Ovary (tissue), 3 donors: ENCODE data around the gene SINHCAF.

Experiments
- EP300 ChIP-seq: sonication (generic); formaldehyde crosslinking; IDR thresholded peaks from one replicate; pipeline ENCODE4 v1.6.1; 2017; ENCODE audit warnings: antibody characterized with exemption
- POLR2A ChIP-seq: fragments of 450-650 bp; IDR thresholded peaks from one replicate; pipeline ENCODE4 v1.6.1; 2017; ENCODE audit warnings: antibody characterized with exemption, mild to moderate bottlenecking, moderate library complexity
- TF ChIP-seq, protein P1 (sequence below), 3 donors: fragments of 450-650 bp in 2 of 3; fragments of 200-600 bp in 1 of 3; IDR thresholded peaks; one replicate each; pipeline versions ENCODE4 v1.5.1 to v1.8.0; 2016 to 2022; ENCODE audit warnings: antibody characterized with exemption in 3 of 3, mild to moderate bottlenecking in 1 of 3
- donor health status: DM: no; HTN: no; CAD: no.

DNA sequence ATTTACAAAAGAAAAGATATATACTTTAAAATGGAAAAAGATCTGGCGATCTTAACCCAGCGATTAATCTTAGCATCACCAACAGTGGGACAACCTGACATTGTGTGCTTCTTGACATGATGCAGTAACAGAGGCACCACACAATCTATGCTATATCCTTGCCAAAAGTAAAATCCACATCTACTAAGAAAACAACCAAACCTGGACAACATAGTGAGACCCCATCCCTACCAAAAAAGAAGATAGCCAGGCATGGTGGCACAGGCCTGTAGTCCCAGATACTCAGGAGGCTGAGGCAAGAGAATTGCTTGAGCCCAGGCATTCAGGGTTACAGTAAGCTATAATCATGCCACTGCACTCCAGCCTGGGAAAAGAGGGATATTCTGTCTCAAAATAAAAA lies 50.5 kb downstream of the SINHCAF start:
- TF ChIP-seq, protein P1, sequence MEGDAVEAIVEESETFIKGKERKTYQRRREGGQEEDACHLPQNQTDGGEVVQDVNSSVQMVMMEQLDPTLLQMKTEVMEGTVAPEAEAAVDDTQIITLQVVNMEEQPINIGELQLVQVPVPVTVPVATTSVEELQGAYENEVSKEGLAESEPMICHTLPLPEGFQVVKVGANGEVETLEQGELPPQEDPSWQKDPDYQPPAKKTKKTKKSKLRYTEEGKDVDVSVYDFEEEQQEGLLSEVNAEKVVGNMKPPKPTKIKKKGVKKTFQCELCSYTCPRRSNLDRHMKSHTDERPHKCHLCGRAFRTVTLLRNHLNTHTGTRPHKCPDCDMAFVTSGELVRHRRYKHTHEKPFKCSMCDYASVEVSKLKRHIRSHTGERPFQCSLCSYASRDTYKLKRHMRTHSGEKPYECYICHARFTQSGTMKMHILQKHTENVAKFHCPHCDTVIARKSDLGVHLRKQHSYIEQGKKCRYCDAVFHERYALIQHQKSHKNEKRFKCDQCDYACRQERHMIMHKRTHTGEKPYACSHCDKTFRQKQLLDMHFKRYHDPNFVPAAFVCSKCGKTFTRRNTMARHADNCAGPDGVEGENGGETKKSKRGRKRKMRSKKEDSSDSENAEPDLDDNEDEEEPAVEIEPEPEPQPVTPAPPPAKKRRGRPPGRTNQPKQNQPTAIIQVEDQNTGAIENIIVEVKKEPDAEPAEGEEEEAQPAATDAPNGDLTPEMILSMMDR (IDR thresholded peaks at IDR 0.05) = no peak
- TF ChIP-seq POLR2A = no peak
- no peak for TF ChIP-seq EP300
